Mesothelial cell of epicardium (in vitro differentiated cells): ENCODE results near the gene BPHL. TPM values are rescaled to one million over a fixed set of nuclear protein-coding genes. Genes with fewer than 3 reads are reported as not detected.

Experiments used
- DNase-seq, 2 experiments: peaks; one replicate each; pipeline ENCODE4 v3.0.0; 2021; ENCODE audit warnings: low spot score in 2 of 2; ENCODE audit not compliant: unreplicated experiment in 2 of 2
- H3K27ac Mint-ChIP-seq: 2 replicates; pipeline ENCODE4 v1.8.0; 2021; ENCODE audit warnings: mixed read lengths
- H3K27me3 Mint-ChIP-seq: 2 replicates; pipeline ENCODE4 v1.8.0; 2021; ENCODE audit warnings: low read depth, mixed read lengths
- H3K36me3 Mint-ChIP-seq: 2 replicates; pipeline ENCODE4 v1.8.0; 2021; ENCODE audit warnings: mixed read lengths
- H3K4me1 Mint-ChIP-seq: 2 replicates; pipeline ENCODE4 v1.8.0; 2021; ENCODE audit warnings: mixed read lengths
- H3K4me3 Mint-ChIP-seq: 2 replicates; pipeline ENCODE4 v1.8.0; 2021; ENCODE audit warnings: mild to moderate bottlenecking, moderate library complexity, mixed read lengths
- H3K9me3 Mint-ChIP-seq: 2 replicates; pipeline ENCODE4 v1.8.0; 2021; ENCODE audit warnings: mixed read lengths
- total RNA-seq: library from RNA; stranded (reverse); gene quantifications from 3 replicates; pipeline ENCODE4 v1.2.1, GENCODE V29; 2021
- TF ChIP-seq, protein P1 (sequence below): fragments of 200-600 bp; sonication (generic); IDR thresholded peaks from one replicate; pipeline ENCODE4 v1.5.0; 2021; ENCODE audit warnings: antibody characterized with exemption; ENCODE audit not compliant: unreplicated experiment

The BPHL gene
- total RNA-seq, 1 donor from 2014 or later, result 49.2 TPM

DNA sequence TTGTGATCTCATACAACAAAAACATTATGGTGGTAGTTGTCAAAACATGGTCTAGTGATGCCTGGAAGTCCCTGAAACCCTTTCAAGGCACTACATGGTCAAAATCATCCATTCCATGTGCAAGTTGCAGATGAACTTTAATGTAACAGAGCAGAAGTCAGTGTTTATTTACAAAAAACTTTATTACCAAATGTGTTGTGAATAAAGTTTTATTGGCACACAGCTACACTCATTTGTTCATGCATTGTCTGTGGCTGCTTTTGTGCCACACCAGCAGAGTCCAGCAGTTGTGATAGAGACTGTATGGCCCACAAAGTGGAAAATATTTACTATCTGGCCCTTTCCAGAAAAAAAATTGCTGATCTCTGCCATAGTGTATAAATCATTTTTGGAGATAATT, 82.2 kb downstream of the BPHL start:
- Mint-ChIP-seq H3K9me3 (peaks cover 25% of the 10 kb centered on the region), H3K36me3 (no peaks in the 10 kb centered on the region), H3K4me1 (no peaks in the 10 kb centered on the region), H3K27me3 (no peaks in the 10 kb centered on the region), H3K4me3 (no peak overlapping the region), H3K27ac (no peak overlapping the region)
- DNase-seq, result no peak
- TF ChIP-seq, protein P1, sequence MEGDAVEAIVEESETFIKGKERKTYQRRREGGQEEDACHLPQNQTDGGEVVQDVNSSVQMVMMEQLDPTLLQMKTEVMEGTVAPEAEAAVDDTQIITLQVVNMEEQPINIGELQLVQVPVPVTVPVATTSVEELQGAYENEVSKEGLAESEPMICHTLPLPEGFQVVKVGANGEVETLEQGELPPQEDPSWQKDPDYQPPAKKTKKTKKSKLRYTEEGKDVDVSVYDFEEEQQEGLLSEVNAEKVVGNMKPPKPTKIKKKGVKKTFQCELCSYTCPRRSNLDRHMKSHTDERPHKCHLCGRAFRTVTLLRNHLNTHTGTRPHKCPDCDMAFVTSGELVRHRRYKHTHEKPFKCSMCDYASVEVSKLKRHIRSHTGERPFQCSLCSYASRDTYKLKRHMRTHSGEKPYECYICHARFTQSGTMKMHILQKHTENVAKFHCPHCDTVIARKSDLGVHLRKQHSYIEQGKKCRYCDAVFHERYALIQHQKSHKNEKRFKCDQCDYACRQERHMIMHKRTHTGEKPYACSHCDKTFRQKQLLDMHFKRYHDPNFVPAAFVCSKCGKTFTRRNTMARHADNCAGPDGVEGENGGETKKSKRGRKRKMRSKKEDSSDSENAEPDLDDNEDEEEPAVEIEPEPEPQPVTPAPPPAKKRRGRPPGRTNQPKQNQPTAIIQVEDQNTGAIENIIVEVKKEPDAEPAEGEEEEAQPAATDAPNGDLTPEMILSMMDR, result no peak

DNA sequence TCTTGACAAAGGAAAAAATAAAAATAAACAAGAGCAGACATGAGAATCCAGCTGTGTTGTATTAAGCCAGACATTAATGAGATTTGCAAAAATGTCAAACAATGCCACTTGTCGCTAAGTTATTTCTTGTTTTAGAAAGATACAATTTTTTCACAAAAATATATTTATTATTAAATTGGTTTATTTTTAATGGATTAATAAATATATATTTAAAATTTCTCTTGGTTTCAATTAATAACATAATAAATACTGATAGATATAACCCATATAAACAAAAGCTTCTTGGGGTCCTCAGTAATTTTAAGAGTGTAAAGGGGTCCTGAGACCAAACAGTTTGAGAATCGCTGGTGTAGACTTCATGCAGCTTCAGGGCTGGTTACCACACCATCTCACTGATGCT, 82.9 kb downstream of the BPHL start:
- TF ChIP-seq, protein P1, result no peak
- H3K36me3 Mint-ChIP-seq, result no peaks in the 10 kb centered on the region
- no peaks in the 10 kb centered on the region for H3K27me3 Mint-ChIP-seq
- H3K27ac Mint-ChIP-seq, result no peak overlapping the region
- DNase-seq, result no peak
- peaks cover 25% of the 10 kb centered on the region for H3K9me3 Mint-ChIP-seq
- H3K4me3 Mint-ChIP-seq, result no peak overlapping the region
- no peaks in the 10 kb centered on the region for H3K4me1 Mint-ChIP-seq

Other genes with a start within 250 kb of the BPHL start
- gene SERPINB9, start 215.4 kb upstream of the BPHL start, total RNA-seq, result 28.2 to 30.9 TPM (median 30.6 TPM) in 3 replicates
- 91.4 to 96.8 TPM (median 93.4 TPM) in 3 replicates for gene SERPINB6, start 147.1 kb upstream of the BPHL start, total RNA-seq
- 17.1 to 18.7 TPM (median 17.3 TPM) in 3 replicates for gene NQO2, start 118.8 kb upstream of the BPHL start, total RNA-seq
- gene RIPK1, start 50.2 kb upstream of the BPHL start, total RNA-seq, result 17.5 to 18.4 TPM (median 17.6 TPM) in 3 replicates
- 21.5 to 25.5 TPM (median 24.3 TPM) in 3 replicates for gene TUBB2A, start 38.8 kb downstream of the BPHL start, total RNA-seq
- gene TUBB2B, start 108.9 kb downstream of the BPHL start, total RNA-seq, result 110 to 121 TPM (median 114 TPM) in 3 replicates
- 26.1 to 27.8 TPM (median 26.6 TPM) in 3 replicates for gene PSMG4, start 140.2 kb downstream of the BPHL start, total RNA-seq